ENCODE results near the gene SPRED2.

Gene SPRED2

GRCh38 chr2:65473045-65473444, 40.6 kb upstream of the SPRED2 start:
- TF ChIP-seq CTCF (IDR thresholded peaks at IDR 0.05; ENCODE audit: low read depth, low read length) (no peak), EZH2phosphoT487 (IDR thresholded peaks at IDR 0.05; ENCODE audit: low read depth) (no peak)
- no peaks in the 10 kb centered on the region for H4K20me1 ChIP-seq (ENCODE audit: insufficient read depth, low read length)
- H3K27me3 ChIP-seq (ENCODE audit: low read depth, low read length) = no peaks in the 10 kb centered on the region; the same call in 1 of the 2 replicates
- H3K4me2 ChIP-seq (ENCODE audit: low read length) = no peak overlapping the region
- H3K9me3 ChIP-seq (ENCODE audit: insufficient read depth, low read length) = no peaks in the 10 kb centered on the region
- H3K27ac ChIP-seq (ENCODE audit: low read length) = no peak overlapping the region
- no peak overlapping the region for H3K4me3 ChIP-seq (ENCODE audit: low read length)
- H3K79me2 ChIP-seq (ENCODE audit: low read length) = no peaks in the 10 kb centered on the region
- H3K4me1 ChIP-seq (ENCODE audit: low read length) = no peaks in the 10 kb centered on the region
- no peaks in the 10 kb centered on the region for H3K36me3 ChIP-seq (replicated peaks; ENCODE audit: low read depth, low read length)
- H3K9ac ChIP-seq (ENCODE audit: low read length) = no peak overlapping the region
- no peak overlapping the region for H2AFZ ChIP-seq (ENCODE audit: low read depth, low read length)

- no peak overlapping the region for H2AFZ ChIP-seq (ENCODE audit: low read depth, low read length)
- H3K4me3 ChIP-seq (ENCODE audit: low read length) = no peak overlapping the region
- no peaks in the 10 kb centered on the region for H3K36me3 ChIP-seq (replicated peaks; ENCODE audit: low read depth, low read length)
- TF ChIP-seq EZH2phosphoT487 (IDR thresholded peaks at IDR 0.05; ENCODE audit: low read depth) (no peak), CTCF (IDR thresholded peaks at IDR 0.05; ENCODE audit: low read depth, low read length) (no peak)
- no peaks in the 10 kb centered on the region for H3K4me1 ChIP-seq (ENCODE audit: low read length)
- no peak overlapping the region for H3K9ac ChIP-seq (ENCODE audit: low read length)
- H3K4me2 ChIP-seq (ENCODE audit: low read length) = no peak overlapping the region
- H4K20me1 ChIP-seq (ENCODE audit: insufficient read depth, low read length) = no peaks in the 10 kb centered on the region
- no peaks in the 10 kb centered on the region; the same call in 1 of the 2 replicates for H3K27me3 ChIP-seq (ENCODE audit: low read depth, low read length)
- H3K79me2 ChIP-seq (ENCODE audit: low read length) = no peaks in the 10 kb centered on the region
- no peaks in the 10 kb centered on the region for H3K9me3 ChIP-seq (ENCODE audit: insufficient read depth, low read length)
- no peak overlapping the region for H3K27ac ChIP-seq (ENCODE audit: low read length)
These were observed 39.0 kb upstream of the SPRED2 start for GRCh38 chr2:65471409-65471808.

GRCh38 chr2:65466551-65466950, 34.2 kb upstream of the SPRED2 start:
- Histone ChIP-seq H3K4me2 (ENCODE audit: low read length) (no peak overlapping the region), H3K4me1 (ENCODE audit: low read length) (no peaks in the 10 kb centered on the region)
- TF ChIP-seq CTCF (IDR thresholded peaks at IDR 0.05; ENCODE audit: low read depth, low read length) = no peak
- no peak for TF ChIP-seq EZH2phosphoT487 (IDR thresholded peaks at IDR 0.05; ENCODE audit: low read depth)

GRCh38 chr2:65465857-65466256, 33.5 kb upstream of the SPRED2 start:
- H3K4me1 ChIP-seq (ENCODE audit: low read length) = no peaks in the 10 kb centered on the region
- H3K4me3 ChIP-seq (ENCODE audit: low read length) = no peak overlapping the region
- H3K36me3 ChIP-seq (replicated peaks; ENCODE audit: low read depth, low read length) = no peaks in the 10 kb centered on the region
- H3K4me2 ChIP-seq (ENCODE audit: low read length) = no peak overlapping the region
- H2AFZ ChIP-seq (ENCODE audit: low read depth, low read length) = no peak overlapping the region
- no peaks in the 10 kb centered on the region for H3K9me3 ChIP-seq (ENCODE audit: insufficient read depth, low read length)
- H3K27me3 ChIP-seq (ENCODE audit: low read depth, low read length) = peaks cover 25% of the 10 kb centered on the region
- H3K27ac ChIP-seq (ENCODE audit: low read length) = no peak overlapping the region
- H3K9ac ChIP-seq (ENCODE audit: low read length) = no peak overlapping the region
- no peaks in the 10 kb centered on the region for H4K20me1 ChIP-seq (ENCODE audit: insufficient read depth, low read length)
- TF ChIP-seq EZH2phosphoT487 (IDR thresholded peaks at IDR 0.05; ENCODE audit: low read depth) = no peak
- no peak for TF ChIP-seq CTCF (IDR thresholded peaks at IDR 0.05; ENCODE audit: low read depth, low read length)
- no peaks in the 10 kb centered on the region for H3K79me2 ChIP-seq (ENCODE audit: low read length)

More at GRCh38 chr2:65466551-65466950, 34.2 kb upstream of the SPRED2 start:
- H3K9me3 ChIP-seq (ENCODE audit: insufficient read depth, low read length) = no peaks in the 10 kb centered on the region
- H4K20me1 ChIP-seq (ENCODE audit: insufficient read depth, low read length) = no peaks in the 10 kb centered on the region
- no peak overlapping the region for H3K27ac ChIP-seq (ENCODE audit: low read length)
- H3K79me2 ChIP-seq (ENCODE audit: low read length) = no peaks in the 10 kb centered on the region
- peaks cover 18% of the 10 kb centered on the region for H3K27me3 ChIP-seq (ENCODE audit: low read depth, low read length)
- H3K9ac ChIP-seq (ENCODE audit: low read length) = no peak overlapping the region
- no peaks in the 10 kb centered on the region for H3K36me3 ChIP-seq (replicated peaks; ENCODE audit: low read depth, low read length)
- H3K4me3 ChIP-seq (ENCODE audit: low read length) = no peak overlapping the region
- H2AFZ ChIP-seq (ENCODE audit: low read depth, low read length) = no peak overlapping the region
